Measurements from ENCODE around the gene SKIDA1. TPM values are rescaled to one million over a fixed set of nuclear protein-coding genes. Genes with fewer than 3 reads are reported as not detected.

The SKIDA1 gene
- total and polyA plus RNA-seq, 4 donors = 0.63 to 2.6 (median 1.6) TPM

DNA sequence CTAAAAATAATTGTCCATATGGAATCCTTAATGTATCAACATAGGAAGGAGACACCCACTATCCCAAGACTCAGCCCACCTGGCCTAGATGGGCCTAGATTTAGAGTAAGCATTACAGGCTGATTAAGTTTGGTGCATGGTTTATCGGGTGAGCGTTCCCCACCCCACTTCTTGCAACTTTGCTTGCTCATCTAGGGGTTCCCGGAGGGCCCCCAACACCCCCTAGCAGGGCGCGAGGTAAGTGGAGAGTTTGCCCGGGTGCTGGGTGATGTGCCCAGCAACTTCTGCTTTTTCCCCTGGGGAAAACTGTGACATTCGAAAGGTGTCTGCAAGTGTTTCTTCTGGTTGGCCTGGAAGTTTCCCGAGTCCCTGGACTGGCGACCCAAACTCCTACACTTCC lies 31.7 kb downstream of the SKIDA1 start (continued):
- TF ChIP-seq, protein P1, sequence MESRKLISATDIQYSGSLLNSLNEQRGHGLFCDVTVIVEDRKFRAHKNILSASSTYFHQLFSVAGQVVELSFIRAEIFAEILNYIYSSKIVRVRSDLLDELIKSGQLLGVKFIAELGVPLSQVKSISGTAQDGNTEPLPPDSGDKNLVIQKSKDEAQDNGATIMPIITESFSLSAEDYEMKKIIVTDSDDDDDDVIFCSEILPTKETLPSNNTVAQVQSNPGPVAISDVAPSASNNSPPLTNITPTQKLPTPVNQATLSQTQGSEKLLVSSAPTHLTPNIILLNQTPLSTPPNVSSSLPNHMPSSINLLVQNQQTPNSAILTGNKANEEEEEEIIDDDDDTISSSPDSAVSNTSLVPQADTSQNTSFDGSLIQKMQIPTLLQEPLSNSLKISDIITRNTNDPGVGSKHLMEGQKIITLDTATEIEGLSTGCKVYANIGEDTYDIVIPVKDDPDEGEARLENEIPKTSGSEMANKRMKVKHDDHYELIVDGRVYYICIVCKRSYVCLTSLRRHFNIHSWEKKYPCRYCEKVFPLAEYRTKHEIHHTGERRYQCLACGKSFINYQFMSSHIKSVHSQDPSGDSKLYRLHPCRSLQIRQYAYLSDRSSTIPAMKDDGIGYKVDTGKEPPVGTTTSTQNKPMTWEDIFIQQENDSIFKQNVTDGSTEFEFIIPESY (IDR thresholded peaks at IDR 0.05) = no peak
- TF ChIP-seq EGR1 (IDR thresholded peaks at IDR 0.05; ENCODE audit: low read depth in 2 of 2) = no peak

DNA sequence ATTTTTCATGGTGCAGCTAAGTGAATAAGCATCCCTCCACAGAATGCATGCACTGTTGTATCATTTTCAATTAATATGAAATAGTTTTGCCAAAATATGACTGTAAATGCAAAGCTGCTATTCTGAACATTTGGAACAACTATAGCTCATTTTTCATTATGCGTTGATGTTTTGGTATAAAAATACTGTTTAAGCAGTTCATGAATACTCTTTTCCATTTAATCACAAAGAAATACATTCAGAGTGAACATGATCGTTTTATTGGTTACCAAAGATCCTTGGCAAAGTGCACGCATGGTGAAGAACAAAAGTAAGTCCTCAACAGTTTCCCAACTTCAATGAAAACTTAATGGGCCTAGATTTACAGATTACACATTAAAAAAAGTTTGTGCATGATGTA lies 33.1 kb downstream of the SKIDA1 start:
- Histone ChIP-seq H3K9me3 (ENCODE audit: control insufficient read depth in 4 of 4, low read length in 3 of 4) (no peaks in the 10 kb centered on the region), H3K4me1 (ENCODE audit: control insufficient read depth in 4 of 4, insufficient read depth in 4 of 4, low read length in 3 of 4) (peaks cover 0 to 25% (median 9%) of the 10 kb centered on the region in 4 donors), H3K27me3 (ENCODE audit: control insufficient read depth in 4 of 4, insufficient read depth in 4 of 4, low read length in 3 of 4) (no peaks in the 10 kb centered on the region), H3K4me3 (ENCODE audit: low read depth in 1 of 3, low read length in 3 of 3) (no peak overlapping the region), H3K27ac (ENCODE audit: low read depth in 1 of 2, low read length in 2 of 2) (no peak overlapping the region), H3K36me3 (ENCODE audit: control insufficient read depth in 4 of 4, insufficient read depth in 3 of 4, low read depth in 1 of 4, low read length in 3 of 4) (no peaks in the 10 kb centered on the region), H3K9ac (ENCODE audit: low read depth in 1 of 2, low read length in 2 of 2) (no peak overlapping the region)
- DNase-seq (ENCODE audit: low spot score) = no peak
- WGBS = 90% methylated on average over 3 of the region's 3 CpGs
- TF ChIP-seq, protein P2, sequence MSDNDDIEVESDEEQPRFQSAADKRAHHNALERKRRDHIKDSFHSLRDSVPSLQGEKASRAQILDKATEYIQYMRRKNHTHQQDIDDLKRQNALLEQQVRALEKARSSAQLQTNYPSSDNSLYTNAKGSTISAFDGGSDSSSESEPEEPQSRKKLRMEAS (IDR thresholded peaks at IDR 0.05) = no peak
- TF ChIP-seq JUND (IDR thresholded peaks at IDR 0.05) = no peak
- no peak for TF ChIP-seq HNF4A (conservative IDR thresholded peaks at IDR 0.05)
- TF ChIP-seq, protein P3, sequence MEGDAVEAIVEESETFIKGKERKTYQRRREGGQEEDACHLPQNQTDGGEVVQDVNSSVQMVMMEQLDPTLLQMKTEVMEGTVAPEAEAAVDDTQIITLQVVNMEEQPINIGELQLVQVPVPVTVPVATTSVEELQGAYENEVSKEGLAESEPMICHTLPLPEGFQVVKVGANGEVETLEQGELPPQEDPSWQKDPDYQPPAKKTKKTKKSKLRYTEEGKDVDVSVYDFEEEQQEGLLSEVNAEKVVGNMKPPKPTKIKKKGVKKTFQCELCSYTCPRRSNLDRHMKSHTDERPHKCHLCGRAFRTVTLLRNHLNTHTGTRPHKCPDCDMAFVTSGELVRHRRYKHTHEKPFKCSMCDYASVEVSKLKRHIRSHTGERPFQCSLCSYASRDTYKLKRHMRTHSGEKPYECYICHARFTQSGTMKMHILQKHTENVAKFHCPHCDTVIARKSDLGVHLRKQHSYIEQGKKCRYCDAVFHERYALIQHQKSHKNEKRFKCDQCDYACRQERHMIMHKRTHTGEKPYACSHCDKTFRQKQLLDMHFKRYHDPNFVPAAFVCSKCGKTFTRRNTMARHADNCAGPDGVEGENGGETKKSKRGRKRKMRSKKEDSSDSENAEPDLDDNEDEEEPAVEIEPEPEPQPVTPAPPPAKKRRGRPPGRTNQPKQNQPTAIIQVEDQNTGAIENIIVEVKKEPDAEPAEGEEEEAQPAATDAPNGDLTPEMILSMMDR (IDR thresholded peaks at IDR 0.05; ENCODE audit: low read depth, low read length, missing input control) = no peak
- no peak for TF ChIP-seq FOXA1 (IDR thresholded peaks at IDR 0.05)
- TF ChIP-seq, protein P1 (IDR thresholded peaks at IDR 0.05) = no peak
- TF ChIP-seq, protein P4, sequence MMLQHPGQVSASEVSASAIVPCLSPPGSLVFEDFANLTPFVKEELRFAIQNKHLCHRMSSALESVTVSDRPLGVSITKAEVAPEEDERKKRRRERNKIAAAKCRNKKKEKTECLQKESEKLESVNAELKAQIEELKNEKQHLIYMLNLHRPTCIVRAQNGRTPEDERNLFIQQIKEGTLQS (IDR thresholded peaks at IDR 0.05) = no peak
- no peak for TF ChIP-seq RAD21 (IDR thresholded peaks at IDR 0.05)
- no peak for TF ChIP-seq NR2F2 (IDR thresholded peaks at IDR 0.05)

DNA sequence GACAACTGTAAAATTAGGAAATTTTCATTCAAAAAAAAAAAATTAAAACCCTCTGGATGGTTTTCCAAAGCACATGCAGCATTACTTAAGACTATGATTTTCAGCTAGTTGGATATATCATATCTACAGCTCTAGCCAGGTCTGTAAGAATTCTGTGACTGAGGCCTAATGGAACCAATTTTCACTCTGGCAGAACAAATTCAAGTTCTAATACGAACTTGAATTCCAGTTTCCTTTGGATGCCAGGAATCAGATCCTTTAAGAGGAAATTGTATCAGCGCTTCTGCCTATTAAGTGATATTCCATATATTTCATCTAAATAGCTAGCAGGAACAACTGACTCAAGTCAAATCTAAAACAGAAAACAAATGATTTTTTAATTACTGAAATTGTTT lies 34.8 kb downstream of the SKIDA1 start:
- Histone ChIP-seq H3K9me3 (ENCODE audit: control insufficient read depth in 4 of 4, low read length in 3 of 4) (no peaks in the 10 kb centered on the region), H3K27ac (ENCODE audit: low read depth in 1 of 2, low read length in 2 of 2) (no peak overlapping the region), H3K4me3 (ENCODE audit: low read depth in 1 of 3, low read length in 3 of 3) (no peak overlapping the region), H3K9ac (ENCODE audit: low read depth in 1 of 2, low read length in 2 of 2) (no peak overlapping the region), H3K4me1 (ENCODE audit: control insufficient read depth in 4 of 4, insufficient read depth in 4 of 4, low read length in 3 of 4) (peaks cover 0 to 12% (median 7%) of the 10 kb centered on the region in 4 donors), H3K36me3 (ENCODE audit: control insufficient read depth in 4 of 4, insufficient read depth in 3 of 4, low read depth in 1 of 4, low read length in 3 of 4) (no peaks in the 10 kb centered on the region), H3K27me3 (ENCODE audit: control insufficient read depth in 4 of 4, insufficient read depth in 4 of 4, low read length in 3 of 4) (no peaks in the 10 kb centered on the region)
- DNase-seq (ENCODE audit: low spot score) = no peak
- 90% methylated on average over 2 of the region's 2 CpGs for WGBS
- TF ChIP-seq, protein P1 (IDR thresholded peaks at IDR 0.05) = no peak
- TF ChIP-seq GABPA (IDR thresholded peaks at IDR 0.05 in 1 of 2, conservative IDR thresholded peaks at IDR 0.05 in 1 of 2) (no peak), HNF4A (conservative IDR thresholded peaks at IDR 0.05) (no peak), RXRA (IDR thresholded peaks at IDR 0.05) (no peak), SP1 (IDR thresholded peaks at IDR 0.05) (no peak), NR2F2 (IDR thresholded peaks at IDR 0.05) (no peak), EGR1 (IDR thresholded peaks at IDR 0.05; ENCODE audit: low read depth in 2 of 2) (no peak), RAD21 (IDR thresholded peaks at IDR 0.05) (no peak)
- TF ChIP-seq, protein P4 (IDR thresholded peaks at IDR 0.05) = no peak
- TF ChIP-seq, protein P5, sequence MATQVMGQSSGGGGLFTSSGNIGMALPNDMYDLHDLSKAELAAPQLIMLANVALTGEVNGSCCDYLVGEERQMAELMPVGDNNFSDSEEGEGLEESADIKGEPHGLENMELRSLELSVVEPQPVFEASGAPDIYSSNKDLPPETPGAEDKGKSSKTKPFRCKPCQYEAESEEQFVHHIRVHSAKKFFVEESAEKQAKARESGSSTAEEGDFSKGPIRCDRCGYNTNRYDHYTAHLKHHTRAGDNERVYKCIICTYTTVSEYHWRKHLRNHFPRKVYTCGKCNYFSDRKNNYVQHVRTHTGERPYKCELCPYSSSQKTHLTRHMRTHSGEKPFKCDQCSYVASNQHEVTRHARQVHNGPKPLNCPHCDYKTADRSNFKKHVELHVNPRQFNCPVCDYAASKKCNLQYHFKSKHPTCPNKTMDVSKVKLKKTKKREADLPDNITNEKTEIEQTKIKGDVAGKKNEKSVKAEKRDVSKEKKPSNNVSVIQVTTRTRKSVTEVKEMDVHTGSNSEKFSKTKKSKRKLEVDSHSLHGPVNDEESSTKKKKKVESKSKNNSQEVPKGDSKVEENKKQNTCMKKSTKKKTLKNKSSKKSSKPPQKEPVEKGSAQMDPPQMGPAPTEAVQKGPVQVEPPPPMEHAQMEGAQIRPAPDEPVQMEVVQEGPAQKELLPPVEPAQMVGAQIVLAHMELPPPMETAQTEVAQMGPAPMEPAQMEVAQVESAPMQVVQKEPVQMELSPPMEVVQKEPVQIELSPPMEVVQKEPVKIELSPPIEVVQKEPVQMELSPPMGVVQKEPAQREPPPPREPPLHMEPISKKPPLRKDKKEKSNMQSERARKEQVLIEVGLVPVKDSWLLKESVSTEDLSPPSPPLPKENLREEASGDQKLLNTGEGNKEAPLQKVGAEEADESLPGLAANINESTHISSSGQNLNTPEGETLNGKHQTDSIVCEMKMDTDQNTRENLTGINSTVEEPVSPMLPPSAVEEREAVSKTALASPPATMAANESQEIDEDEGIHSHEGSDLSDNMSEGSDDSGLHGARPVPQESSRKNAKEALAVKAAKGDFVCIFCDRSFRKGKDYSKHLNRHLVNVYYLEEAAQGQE (IDR thresholded peaks at IDR 0.05) = no peak

All from liver (tissue), 9 donors.